Panc1 (cell line): Measurements from ENCODE around the gene ACVR1B.

Experiments used
- CTCF ChIP-seq: fragments of 450-650 bp; IDR thresholded peaks from 2 replicates; pipeline ENCODE4 v1.5.1; 2017; ENCODE audit warnings: mild to moderate bottlenecking
- POLR2AphosphoS5 ChIP-seq: IDR thresholded peaks from 2 replicates; pipeline ENCODE4 v1.6.1; 2012; ENCODE audit warnings: mild to moderate bottlenecking, low read depth, low read length, moderate library complexity
- REST ChIP-seq, 2 experiments: IDR thresholded peaks; 2 replicates each; pipeline ENCODE4 v1.6.1; 2011 to 2012; ENCODE audit warnings: low read depth in 2 of 2, control low read depth in 1 of 2, low read length in 1 of 2, mild to moderate bottlenecking in 1 of 2, moderate library complexity in 1 of 2; ENCODE audit not compliant: insufficient read depth in 1 of 2

- no peak for TF ChIP-seq CTCF
- no peak for TF ChIP-seq POLR2AphosphoS5
- TF ChIP-seq REST (IDR thresholded peaks at IDR 0.05; ENCODE audit: insufficient read depth in 1 of 2, low read depth in 2 of 2, low read length in 1 of 2): no peak
Observed at GRCh38 chr12:51950682-51951198, 759 bp upstream of the ACVR1B start.
